ENCODE measurements around the gene HIGD1C. TPM values are rescaled to one million over a fixed set of nuclear protein-coding genes. Genes with fewer than 3 reads are reported as not detected.

HIGD1C gene
- total and polyA plus RNA-seq, 2 experiments from 2014 or later = not detected

- Histone ChIP-seq H2AFZ (no peak overlapping the region), H3K9me2 (ENCODE audit: insufficient read depth) (no peaks in the 10 kb centered on the region), H3K4me1 (ENCODE audit: insufficient read depth) (no peaks in the 10 kb centered on the region), H3K79me2 (ENCODE audit: insufficient read depth) (no peaks in the 10 kb centered on the region), H3K4me2 (ENCODE audit: unreplicated experiment) (no peak overlapping the region), H3K36me3 (ENCODE audit: low read depth) (no peaks in the 10 kb centered on the region), H3K27me3 (replicated peaks; ENCODE audit: insufficient read depth) (no peaks in the 10 kb centered on the region), H4K20me1 (ENCODE audit: insufficient read depth) (no peaks in the 10 kb centered on the region), H3K4me3 (no peak overlapping the region), H3K9me3 (ENCODE audit: low read depth) (no peaks in the 10 kb centered on the region), H3K27ac (no peak overlapping the region), H3K9ac (no peak overlapping the region), H3F3A (ENCODE audit: insufficient read depth) (no peaks in the 10 kb centered on the region)
- DNase-seq = no peak
- WGBS, 2 experiments (ENCODE audit: low coverage in 1 of 2, low lambda C conversion rate in 2 of 2, missing lambda C conversion rate in 2 of 2) = 35 to 41% methylated on average over 3 of the region's 3 CpGs
- TF ChIP-seq EZH2phosphoT487 (IDR thresholded peaks at IDR 0.05; ENCODE audit: insufficient read depth, low read depth) (no peak), EZH2 (IDR thresholded peaks at IDR 0.05; ENCODE audit: insufficient read depth, poor library complexity, severe bottlenecking) (no peak)
- in situ Hi-C loops (cut with MboI) = no loop called here
These were observed 36.1 kb upstream of the HIGD1C start for GRCh38 chr12:50916292-50916691.

- Histone ChIP-seq H3K79me2 (ENCODE audit: insufficient read depth) (no peaks in the 10 kb centered on the region), H3K27me3 (replicated peaks; ENCODE audit: insufficient read depth) (no peaks in the 10 kb centered on the region), H3K27ac (no peak overlapping the region), H3K4me1 (ENCODE audit: insufficient read depth) (peaks cover 13% of the 10 kb centered on the region), H3F3A (ENCODE audit: insufficient read depth) (peaks cover 4% of the 10 kb centered on the region; the same call in 1 of the 2 replicates), H3K4me3 (no peak overlapping the region), H3K9me2 (ENCODE audit: insufficient read depth) (no peaks in the 10 kb centered on the region), H3K36me3 (ENCODE audit: low read depth) (no peaks in the 10 kb centered on the region), H3K4me2 (ENCODE audit: unreplicated experiment) (no peak overlapping the region), H4K20me1 (ENCODE audit: insufficient read depth) (no peaks in the 10 kb centered on the region), H2AFZ (no peak overlapping the region), H3K9me3 (ENCODE audit: low read depth) (no peaks in the 10 kb centered on the region), H3K9ac (no peak overlapping the region)
- WGBS, 2 experiments (ENCODE audit: low coverage in 1 of 2, low lambda C conversion rate in 2 of 2, missing lambda C conversion rate in 2 of 2) = 70 to 77% methylated on average over 5 of the region's 5 CpGs
- DNase-seq = no peak
- in situ Hi-C loops (cut with MboI) = no loop called here
- TF ChIP-seq EZH2 (IDR thresholded peaks at IDR 0.05; ENCODE audit: insufficient read depth, poor library complexity, severe bottlenecking) = no peak
- TF ChIP-seq EZH2phosphoT487 (IDR thresholded peaks at IDR 0.05; ENCODE audit: insufficient read depth, low read depth) = no peak
These were observed 33.6 kb upstream of the HIGD1C start for GRCh38 chr12:50918584-50919316.

DNA sequence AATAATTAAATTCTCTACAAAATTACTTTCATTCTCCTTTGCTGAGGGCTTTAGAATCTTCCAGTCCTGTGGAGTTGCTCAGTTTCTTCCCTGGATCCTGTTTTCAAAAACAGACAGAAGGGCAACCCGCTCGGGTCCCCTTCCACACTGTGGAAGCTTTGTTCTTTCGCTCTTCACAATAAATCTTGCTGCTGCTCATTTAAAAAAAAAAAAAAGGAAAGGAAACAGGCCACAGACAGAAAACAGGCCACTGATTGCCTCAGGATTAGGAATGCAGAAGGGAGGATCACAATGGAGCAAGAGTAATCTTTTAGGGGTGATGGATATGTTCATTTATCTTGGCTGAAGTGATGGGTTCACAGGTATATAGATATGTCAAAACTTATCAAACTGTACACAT lies 29.5 kb upstream of the HIGD1C start:
- Histone ChIP-seq H3K4me3 (0 out of 2 replicates have a peak overlapping the region, but pooled peaks have one; percentile 16), H3K9ac (peak overlapping the region; percentile 52), H3K27ac (peak overlapping the region; percentile 40; the same call in 1 of the 2 replicates), H3K36me3 (ENCODE audit: low read depth) (no peaks in the 10 kb centered on the region), H3K27me3 (replicated peaks; ENCODE audit: insufficient read depth) (no peaks in the 10 kb centered on the region), H4K20me1 (ENCODE audit: insufficient read depth) (no peaks in the 10 kb centered on the region), H3K4me2 (ENCODE audit: unreplicated experiment) (peak overlapping the region; percentile 87), H3K9me3 (ENCODE audit: low read depth) (no peaks in the 10 kb centered on the region), H2AFZ (peak overlapping the region; percentile 99), H3K9me2 (ENCODE audit: insufficient read depth) (no peaks in the 10 kb centered on the region), H3K4me1 (ENCODE audit: insufficient read depth) (peaks cover 19% of the 10 kb centered on the region), H3F3A (ENCODE audit: insufficient read depth) (peaks cover 9% of the 10 kb centered on the region; the same call in 1 of the 2 replicates), H3K79me2 (ENCODE audit: insufficient read depth) (no peaks in the 10 kb centered on the region)
- 15 to 19% methylated on average over 3 of the region's 3 CpGs for WGBS, 2 experiments (ENCODE audit: low coverage in 1 of 2, low lambda C conversion rate in 2 of 2, missing lambda C conversion rate in 2 of 2)
- in situ Hi-C loops (cut with MboI) = no loop called here
- TF ChIP-seq EZH2phosphoT487 (IDR thresholded peaks at IDR 0.05; ENCODE audit: insufficient read depth, low read depth) = no peak
- no peak for TF ChIP-seq EZH2 (IDR thresholded peaks at IDR 0.05; ENCODE audit: insufficient read depth, poor library complexity, severe bottlenecking)
- peak; percentile 54 for DNase-seq

- peaks cover 19% of the 10 kb centered on the region for H3K4me1 ChIP-seq (ENCODE audit: insufficient read depth)
- peak overlapping the region; percentile 40; the same call in 1 of the 2 replicates for H3K27ac ChIP-seq
- in situ Hi-C loops (cut with MboI) = no loop called here
- no peaks in the 10 kb centered on the region for H3K27me3 ChIP-seq (replicated peaks; ENCODE audit: insufficient read depth)
- H2AFZ ChIP-seq = peak overlapping the region; percentile 99
- 4 to 5% methylated on average over 8 of the region's 8 CpGs for WGBS, 2 experiments (ENCODE audit: low coverage in 1 of 2, low lambda C conversion rate in 2 of 2, missing lambda C conversion rate in 2 of 2)
- peak overlapping the region; percentile 73 for H3K4me3 ChIP-seq
- peaks cover 9% of the 10 kb centered on the region; the same call in 1 of the 2 replicates for H3F3A ChIP-seq (ENCODE audit: insufficient read depth)
- no peaks in the 10 kb centered on the region for H3K9me3 ChIP-seq (ENCODE audit: low read depth)
- H3K9me2 ChIP-seq (ENCODE audit: insufficient read depth) = no peaks in the 10 kb centered on the region
- peak overlapping the region; percentile 87 for H3K4me2 ChIP-seq (ENCODE audit: unreplicated experiment)
- no peaks in the 10 kb centered on the region for H3K36me3 ChIP-seq (ENCODE audit: low read depth)
- DNase-seq = peak; percentile 41
- no peaks in the 10 kb centered on the region for H3K79me2 ChIP-seq (ENCODE audit: insufficient read depth)
- TF ChIP-seq EZH2 (IDR thresholded peaks at IDR 0.05; ENCODE audit: insufficient read depth, poor library complexity, severe bottlenecking) = no peak
- no peak for TF ChIP-seq EZH2phosphoT487 (IDR thresholded peaks at IDR 0.05; ENCODE audit: insufficient read depth, low read depth)
- no peaks in the 10 kb centered on the region for H4K20me1 ChIP-seq (ENCODE audit: insufficient read depth)
- H3K9ac ChIP-seq = peak overlapping the region; percentile 44
These were observed 28.8 kb upstream of the HIGD1C start for GRCh38 chr12:50923361-50924130.

Data from GM23248 (cell line).